NCI-H2227 (cell line): ENCODE results near the gene CD47.

Source experiments
- DNase-seq: peaks from one replicate; lab custom pipeline; 2025; ENCODE audit not compliant: unreplicated experiment; lab: John Stamatoyannopoulos, UW

Gene CD47

DNA sequence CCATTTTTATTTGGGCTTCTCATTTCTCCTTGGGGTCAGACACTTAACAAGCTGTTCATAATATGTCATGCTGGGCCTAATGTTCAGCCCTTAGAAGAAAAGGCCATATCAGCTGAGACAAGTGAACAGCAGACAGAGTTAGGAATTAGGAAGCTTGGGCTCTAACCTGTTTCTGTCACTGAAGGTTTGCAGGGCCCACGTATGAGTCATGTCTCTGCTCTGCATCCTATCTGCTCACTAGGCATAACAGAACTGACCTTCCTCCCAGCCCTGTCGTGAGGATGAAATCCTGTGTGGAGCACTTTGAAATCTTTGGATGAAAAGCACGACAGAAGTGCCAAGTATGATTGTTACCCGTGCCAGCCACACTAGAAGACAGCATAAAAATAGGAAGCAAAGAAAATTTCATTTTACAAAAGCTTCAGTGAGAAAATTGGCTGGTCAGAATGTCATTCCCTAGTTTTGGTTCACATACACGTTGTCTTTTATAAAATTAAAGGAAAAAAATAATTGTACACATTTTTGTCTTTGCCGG, 26.5 kb upstream of the CD47 start:
- no peak for DNase-seq

DNA sequence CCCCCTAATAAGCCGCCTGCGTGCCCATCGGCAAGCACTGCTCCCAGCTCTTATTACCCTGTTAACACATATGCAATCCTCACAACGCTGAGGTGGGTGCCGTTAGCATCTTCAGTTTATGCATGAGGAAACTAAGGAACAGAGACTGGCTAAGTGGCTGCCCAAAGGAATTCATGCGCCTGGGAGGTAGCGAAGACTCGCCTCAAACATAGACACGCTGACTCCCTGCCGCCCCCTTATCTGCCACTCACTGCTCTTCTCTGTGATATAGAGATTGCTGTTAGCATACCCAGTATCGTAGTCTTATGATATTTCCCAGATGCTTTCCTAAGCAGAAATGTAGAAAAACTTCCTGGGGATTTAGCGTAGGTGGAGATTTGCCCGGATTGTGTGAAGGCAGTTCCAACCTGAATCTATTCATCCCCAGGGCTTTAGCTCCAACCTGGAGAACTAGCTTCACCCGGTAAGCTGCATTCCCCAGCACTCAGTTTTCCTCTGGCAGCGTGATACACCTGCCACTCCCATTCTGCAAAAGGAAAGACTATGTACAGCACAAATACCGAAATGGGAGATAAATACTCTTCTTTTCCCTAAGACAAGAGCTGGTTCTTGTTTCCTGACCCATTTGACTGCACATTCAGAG, 23.7 kb upstream of the CD47 start:
- no peak for DNase-seq

DNA sequence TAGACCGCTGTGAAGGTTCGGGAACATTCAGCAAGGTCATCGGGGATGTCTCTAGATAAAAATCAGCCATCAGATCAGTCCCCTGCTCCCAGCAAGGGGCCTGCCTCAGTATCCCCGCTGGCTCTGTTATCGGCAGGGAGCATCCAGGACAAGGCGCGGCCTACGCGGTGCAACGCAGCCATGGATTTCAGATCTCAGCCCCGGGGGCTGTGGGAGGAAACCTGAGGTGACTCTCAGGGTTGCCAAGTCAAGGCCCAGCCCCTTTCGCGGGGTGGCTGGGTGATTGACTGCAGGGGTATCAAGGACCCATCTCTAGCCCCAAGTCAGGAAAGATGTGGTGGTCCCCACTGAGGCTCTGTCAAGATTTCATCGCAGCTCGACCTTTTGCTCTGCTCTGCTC, 23.1 kb upstream of the CD47 start:
- DNase-seq: no peak

DNA sequence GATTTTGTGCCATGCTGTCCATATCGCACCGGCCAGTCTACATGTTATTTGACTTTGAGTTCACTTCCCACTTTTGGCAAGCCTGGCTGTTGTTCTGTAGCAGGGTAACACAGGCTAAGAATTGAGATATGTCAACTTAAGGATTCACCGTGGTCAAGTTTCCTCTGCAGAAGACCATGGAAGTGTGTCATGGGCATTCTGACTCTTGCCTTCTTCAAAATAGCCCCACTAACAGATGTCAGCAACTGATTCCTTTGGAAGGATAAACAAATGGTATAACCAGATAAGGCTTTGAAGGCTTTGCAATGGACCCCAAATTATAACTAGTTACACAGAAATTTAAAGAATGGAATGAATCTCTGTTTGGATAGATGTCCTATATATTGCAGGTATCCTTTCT, 20.1 kb upstream of the CD47 start:
- DNase-seq: no peak

DNA sequence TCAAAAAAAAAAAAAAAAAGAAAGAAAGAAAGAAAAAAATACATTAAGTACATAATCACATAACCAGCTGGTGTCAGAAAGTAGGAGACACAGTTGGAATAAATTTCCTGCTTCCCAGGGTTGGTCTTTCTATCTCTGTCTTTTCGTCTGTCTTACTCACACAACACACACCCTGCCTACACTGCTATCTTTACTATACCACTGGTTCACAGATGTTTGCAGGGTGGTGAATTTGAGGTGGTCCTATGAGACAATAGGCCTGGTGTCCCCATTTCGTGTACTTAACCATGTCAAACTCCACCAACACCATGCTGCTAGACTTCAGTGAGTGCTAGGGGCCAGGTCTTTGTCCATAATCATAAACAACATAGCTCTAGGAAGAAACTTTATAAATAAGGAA, 17.6 kb upstream of the CD47 start:
- no peak for DNase-seq

DNA sequence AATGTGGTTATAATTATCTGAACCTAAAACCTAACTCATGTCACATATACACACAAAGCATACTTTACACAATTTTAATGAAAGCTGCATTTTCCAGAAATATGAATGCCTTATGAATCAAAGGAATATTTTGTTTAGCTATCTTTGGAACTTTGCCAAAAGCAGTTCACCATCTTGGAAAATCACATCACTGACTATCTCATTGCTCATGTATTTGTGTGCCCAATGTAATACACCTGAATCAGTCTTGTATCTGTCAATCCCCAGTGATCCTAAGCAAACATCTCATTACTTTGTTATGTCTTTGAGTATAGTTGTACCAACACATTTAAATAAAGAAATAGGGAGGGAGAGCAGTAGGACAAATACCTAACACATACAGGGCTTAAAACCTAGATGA, 15.6 kb upstream of the CD47 start:
- DNase-seq: no peak

DNA sequence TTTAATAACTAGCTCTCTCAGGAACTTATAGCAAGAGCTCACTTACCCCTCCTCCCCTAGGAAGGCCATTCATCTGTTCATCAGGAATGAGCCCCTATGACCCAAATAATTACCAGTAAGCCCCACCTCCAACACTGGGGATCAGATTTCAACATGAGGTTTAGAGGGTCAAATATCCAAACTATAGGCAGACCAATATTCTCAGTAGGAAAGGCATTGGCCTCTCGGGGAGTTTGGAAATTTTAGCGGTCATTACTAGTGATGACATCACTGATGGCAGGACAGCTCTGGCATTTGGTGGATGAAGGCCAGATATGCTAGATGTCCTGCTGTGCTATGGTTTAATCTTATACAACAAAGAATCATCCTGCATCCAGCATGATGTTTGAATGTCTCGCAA, 15.2 kb upstream of the CD47 start:
- no peak for DNase-seq

DNA sequence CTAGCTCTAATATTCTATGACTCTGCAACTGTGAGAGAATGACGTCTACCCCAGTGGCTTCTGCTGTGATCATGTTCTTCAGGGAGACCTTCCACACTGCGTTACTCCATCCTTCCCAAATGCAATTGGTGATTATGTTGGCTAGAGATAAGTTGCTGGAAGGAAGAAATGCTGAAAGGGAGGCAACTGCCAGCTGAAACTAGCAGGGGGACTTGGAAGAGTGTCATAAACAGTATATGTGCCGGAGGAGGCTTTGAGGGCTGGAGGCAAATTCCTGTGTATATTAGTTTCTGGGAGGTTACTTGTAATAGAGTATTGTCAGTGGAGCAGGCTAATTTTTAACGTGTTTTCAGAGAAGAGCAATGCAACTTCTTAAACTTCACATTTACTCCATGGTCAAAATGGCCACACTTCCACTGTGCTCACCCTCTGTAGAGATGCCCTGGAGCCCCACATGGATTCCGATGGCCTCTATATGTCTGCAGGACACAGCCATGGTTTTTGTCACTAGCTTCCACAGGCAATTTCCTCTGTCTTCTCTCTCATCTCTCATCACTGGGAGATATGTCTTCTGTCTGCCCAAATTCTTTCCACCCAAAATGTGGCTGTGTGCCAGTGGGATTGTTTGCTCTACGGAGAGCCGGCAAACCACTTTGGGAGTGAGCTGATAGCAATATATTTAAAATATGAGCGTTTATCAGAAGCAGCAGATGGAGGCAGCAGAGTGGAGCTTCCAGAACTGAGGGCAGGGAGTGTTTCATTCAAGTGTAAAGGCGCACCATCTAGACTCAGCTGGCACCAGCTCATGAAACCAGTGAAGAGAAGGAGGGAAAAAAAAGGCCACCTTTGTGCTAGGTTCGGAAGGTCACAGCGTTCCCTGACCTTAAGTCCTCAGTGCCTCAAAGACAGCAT, 13.3 kb upstream of the CD47 start:
- DNase-seq: no peak

DNA sequence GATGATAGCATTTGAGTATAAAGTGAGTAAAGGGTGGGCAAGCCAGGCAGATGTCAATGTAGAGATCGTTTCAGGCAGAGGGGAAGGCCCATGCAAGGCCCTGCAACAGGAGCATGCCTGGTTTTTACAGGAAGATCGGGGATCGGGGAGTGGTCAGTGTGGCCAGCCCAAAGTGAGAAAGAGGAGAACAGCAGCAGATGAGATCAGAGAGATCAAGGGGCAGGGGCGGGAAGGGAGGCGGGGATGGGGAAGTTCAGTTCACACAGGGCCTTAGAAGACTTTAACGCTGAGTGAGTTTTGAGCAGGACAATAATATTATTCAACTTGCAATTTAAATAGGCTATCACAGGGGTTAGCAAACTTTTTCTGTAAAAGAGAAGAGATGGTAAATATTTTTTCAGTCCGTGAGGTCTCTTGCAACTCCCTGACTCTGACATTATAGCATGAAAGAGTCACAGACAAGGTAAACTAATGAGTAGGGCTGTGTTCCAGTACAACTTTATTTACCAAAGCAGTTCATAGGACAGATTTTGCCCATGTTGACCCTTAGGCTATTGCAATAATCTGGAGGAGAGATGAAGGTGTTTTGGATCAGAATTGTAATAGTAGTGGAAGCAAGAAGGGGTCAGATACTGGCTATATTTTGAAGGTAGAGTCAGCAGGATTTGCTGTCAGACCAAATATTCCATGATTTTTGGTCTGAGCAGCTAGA, 12.4 kb upstream of the CD47 start:
- no peak for DNase-seq

DNA sequence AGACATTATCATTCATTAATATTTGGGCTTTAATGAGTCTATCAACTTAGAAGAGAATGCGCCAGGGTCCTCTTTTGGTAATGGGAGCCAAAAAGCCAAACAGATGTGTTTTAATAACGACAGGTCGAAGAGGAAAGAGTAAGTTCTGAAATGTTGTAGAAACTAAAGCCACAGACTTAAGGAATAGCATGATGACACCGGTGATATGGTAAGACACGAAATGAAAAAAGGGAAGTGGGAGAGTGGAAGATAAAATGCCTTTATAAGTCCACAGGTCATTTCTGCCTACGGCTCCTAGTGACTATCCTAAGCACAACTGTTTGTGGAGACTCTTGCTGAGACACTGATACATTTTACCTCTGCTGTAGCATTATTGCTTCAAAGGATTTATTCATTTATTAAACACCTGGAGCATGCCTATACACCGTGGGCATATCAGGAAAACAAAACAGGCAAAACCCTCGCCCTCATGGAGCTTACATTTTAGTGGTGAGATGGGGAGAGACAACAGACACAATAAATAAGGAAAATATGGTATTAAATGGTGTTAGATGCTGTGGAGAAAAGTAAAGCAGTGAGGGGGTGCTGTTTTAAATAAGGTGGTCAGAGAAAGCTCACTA, 11.7 kb upstream of the CD47 start:
- DNase-seq: no peak

DNA sequence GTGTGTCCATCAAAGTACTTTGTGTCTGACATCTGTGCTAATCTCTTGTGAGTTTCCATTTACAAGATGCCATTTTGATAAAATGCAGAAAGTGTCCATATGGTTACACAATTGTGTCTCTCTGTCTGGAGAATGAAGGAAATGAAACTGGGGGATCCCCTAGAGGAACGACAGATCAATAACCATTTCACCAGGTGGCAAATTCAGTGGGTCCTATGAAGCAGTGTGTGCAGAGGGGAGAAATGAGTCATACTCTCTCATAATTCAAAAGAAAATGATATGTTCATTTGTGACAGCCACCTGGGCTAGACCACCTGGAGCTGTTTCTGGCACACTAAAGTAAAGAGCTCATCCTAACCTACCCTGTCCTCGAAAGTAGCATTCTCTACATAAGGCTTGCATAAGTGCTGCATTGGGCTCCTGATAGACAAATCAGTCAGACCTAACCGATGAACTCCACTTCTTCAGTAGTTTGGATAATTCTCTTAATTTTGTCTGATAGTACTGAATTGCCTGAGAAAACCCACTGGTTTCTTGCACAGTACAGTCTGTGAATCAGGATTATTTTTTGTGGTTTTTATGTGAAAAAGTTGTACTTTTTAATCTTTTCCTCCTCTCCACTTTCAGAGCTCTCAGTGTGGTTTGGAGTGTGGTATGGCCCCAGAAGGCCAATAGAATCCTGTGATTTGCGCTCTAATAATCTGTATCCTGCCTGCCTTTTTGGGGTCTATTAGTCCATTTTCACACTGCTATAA, 10.3 kb upstream of the CD47 start:
- DNase-seq: no peak

DNA sequence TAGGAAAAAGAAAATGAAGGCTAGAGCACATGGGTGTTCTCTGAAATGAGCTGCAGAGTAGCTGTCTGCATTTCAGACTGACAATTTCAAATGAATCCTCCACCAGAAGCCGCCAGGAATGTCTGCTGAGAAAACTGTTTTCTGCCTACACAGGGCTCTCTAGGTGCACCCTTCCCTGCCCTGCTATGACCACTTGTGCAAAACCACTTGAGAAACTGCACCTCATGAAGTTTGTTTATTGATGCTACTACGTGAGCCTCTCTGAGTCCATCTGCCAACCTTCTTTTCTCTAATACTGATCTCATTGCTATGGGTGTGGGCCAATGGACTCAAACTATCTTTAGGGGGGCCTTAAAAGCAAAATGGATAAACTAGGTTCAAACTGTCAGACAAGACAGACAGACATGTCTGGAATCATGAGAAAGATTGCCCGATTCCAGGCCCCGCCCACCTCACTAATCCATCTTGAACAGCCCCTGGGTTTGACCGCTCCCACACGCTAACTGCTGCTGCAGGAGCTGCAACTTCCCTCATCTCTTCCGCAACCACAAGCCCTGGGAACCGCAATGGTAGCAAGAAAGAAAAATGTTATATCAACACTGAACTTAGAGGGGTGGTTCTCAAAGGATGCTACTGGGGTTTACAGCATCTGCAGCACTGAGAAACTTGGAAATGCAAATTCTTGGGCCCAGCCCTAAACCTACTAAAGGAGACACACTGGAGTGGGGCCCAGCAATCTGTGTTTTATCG, 9.0 kb upstream of the CD47 start:
- no peak for DNase-seq

DNA sequence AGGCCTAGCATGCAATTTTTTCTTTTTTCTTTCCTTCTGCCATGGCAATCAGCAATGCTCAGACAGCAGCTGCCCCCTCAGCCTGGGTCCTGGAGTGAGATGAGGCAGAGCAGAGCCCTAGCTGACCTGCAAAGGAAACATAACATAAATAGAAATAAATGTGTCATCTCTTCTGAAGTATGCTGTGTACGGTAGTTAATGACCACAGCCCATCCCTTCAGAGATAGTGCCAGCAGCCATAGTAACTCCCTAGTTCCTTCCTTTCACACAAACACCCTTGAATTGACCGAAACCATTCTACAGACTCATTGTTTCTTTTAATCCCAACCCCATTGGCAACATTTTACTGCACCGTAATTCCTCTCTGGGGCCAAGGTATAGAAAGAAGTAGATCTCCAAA, 8.4 kb upstream of the CD47 start:
- DNase-seq: no peak

DNA sequence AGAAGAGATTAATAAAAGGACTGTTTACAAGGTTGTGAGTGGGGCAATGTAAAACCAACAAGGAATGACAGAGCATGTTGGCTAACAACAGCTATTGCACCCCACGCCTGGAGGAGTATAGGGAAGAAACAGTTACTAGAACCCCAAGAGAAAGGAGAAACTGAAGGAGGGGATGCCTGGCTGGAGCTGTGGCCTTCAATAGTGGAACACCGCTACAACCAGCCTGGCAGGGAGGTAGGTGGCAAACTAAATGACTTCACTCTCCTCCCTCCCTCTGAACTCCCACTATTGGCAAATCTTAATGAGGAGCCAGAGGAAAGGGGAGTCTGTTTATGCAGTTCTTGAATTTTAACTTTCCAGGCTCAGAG, 7.2 kb upstream of the CD47 start:
- DNase-seq: no peak

DNA sequence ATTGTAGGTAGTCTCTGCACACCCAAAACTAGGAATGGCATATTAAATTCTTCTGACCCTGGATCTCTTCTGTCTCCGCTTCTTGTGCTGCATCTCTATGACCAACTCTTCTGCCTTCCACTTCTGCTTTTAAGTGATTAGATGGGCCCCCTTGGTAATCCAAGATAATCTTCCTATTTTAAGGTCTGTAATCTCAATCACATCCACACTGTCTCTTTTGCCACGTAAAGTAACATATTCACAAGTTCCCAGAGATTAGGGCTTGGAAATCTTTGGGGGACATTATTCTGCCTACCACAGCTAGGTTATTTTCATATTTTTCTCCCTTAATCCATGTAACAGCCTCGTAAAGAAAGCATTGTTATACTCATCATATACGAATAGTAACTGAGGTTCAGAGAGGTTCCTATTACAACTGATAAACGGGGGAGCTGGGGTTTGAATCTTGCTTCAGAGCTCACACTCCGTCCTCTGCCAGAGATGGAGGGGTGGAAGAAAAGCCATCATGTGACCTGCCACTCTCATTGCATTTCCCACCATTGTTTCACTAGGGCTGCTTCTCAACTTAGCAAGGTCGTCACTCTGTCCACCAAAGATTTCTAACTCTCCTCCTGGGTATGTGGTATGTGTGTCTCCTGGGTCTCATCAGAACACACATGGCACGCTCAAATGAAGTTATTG, 6.6 kb upstream of the CD47 start:
- no peak for DNase-seq

DNA sequence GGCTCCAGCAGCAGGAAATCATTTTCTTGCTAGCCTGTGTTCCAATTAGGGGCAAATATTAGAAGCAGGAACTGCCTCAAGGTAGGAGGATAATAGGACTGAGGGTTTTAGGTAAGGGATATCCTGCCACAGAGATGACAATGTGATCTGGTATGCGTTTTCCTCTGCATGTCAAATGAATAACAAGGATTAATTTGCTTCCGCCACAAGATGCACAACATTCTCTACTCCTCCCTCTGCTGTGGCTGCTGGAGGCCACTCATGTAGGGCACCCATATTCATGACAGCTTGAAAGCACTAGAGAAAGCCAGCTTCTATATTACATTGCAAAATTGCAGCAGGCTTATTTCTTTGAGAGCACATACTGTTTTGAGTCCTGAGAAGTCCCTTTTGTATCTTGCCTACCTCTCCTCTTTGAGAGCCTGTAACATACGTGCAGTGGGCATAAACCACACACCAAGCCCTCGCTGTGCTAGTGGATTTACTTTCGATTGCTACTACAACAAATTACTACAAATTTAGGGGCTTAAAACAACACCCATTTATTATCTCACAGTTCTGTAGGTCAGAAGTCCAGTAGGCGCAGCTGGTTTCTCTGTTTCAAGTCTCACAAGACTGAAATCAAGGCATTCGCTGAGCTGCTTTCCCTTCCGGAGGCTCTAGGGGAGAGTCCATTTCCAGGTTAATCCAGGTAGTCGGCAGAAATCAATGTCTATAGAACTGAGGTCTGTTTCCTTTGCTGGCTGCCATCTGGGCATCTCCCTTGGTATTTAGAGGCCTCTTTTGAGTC, 5.9 kb upstream of the CD47 start:
- peak; percentile 26 for DNase-seq

DNA sequence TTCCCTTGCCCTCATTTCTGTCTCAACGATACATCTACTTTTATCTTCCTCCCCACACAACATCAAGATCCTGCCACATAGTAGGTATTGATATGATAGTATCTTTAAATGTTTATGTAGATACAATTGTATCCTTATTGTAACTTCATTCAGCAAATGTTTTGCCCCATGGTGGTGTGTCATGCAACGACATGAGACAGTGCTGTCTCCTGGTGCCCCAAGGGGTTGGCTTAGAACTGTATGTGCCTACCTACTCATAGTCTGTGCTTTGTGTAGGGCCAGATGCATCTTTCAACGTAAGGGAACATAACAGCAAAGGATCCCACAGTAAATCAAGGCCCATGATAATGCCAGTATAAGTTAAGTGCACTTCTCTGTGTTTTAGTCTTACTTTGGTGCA, 2.8 kb upstream of the CD47 start:
- no peak for DNase-seq

DNA sequence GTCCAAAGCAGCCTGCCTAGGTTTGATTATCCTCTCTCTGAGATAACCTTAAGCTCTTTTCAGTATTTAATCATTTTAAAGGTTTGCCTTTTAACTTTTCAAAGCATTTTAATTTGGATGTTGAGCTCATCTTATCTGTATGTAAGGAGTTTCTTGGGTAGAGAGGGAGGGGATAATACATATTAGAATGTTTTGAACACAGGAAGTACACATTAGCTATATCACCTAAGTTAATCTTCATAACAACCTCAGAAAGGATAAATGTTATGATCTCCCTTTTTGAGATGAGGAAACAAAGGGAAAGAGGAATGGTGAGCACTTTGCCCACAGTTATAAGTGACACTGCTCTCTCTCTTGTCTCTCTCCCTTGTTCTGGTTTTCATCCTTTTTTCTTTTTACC, 2.2 kb upstream of the CD47 start:
- no peak for DNase-seq

DNA sequence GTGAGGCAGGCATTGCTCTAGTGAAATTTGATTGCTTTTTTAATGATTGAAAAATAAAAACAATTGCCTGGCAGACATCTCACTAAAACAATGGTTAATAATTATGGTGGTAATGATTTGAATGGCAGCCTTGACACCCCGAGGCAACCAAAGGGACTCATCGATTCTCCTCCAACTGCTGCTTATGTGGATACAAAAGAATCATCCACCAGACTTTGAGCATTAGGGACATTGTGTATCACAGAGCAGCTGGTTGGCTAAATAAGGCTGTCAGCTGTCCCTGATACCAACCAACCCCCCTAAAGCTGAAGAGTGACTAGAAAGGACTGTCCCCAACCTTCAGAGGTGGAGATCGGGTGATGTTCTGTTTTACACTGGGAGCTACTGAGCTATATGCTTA, 1.7 kb upstream of the CD47 start:
- DNase-seq: no peak
